ENCODE measurements around the gene GIT2. TPM values are rescaled to one million over a fixed set of nuclear protein-coding genes. Genes with fewer than 3 reads are reported as not detected.

The GIT2 gene
- total and polyA plus RNA-seq, 8 donors, result 6.4 to 98.6 (median 39.2) TPM

GRCh38 chr12:109880938-109881337 is 115.2 kb downstream of the GIT2 start:
- WGBS, 5 donors, result 5 to 11% (median 8%) methylated on average over 9 of the region's 9 CpGs
- H3K4me3 ChIP-seq, result peak overlapping the region; percentile 66 to 80 (median 77)
- H3K36me3 ChIP-seq, result no peaks in the 10 kb centered on the region
- peaks cover 24 to 40% (median 35%) of the 10 kb centered on the region in 4 donors for H3K4me1 ChIP-seq
- DNase-seq, result no peak
- TF ChIP-seq POLR2A (IDR thresholded peaks at IDR 0.05) (no peak), EP300 (IDR thresholded peaks at IDR 0.05) (no peak), POLR2AphosphoS5 (IDR thresholded peaks at IDR 0.05) (no peak)
- no peaks in the 10 kb centered on the region for H3K9me3 ChIP-seq
- peak overlapping the region; percentile 12 to 89 (median 67) for H3K27ac ChIP-seq
- intact Hi-C loops (cut with DNase I; ENCODE audit: low total_unique reads), result loop anchor here (10.0 kb wide), 1 partner anchor 76 kb away; no protein-coding TSS in a partner anchor
- H3K27me3 ChIP-seq, result no peaks in the 10 kb centered on the region

GRCh38 chr12:109880043-109880931 is 115.9 kb downstream of the GIT2 start, which contains the start of gene GLTP:
Gene GLTP (minus strand): TSS chr12:109880541. CDS start chr12:109880374, 167 bp downstream.
- intact Hi-C loops (cut with DNase I; ENCODE audit: low total_unique reads), result loop anchor here (10.0 kb wide), 1 partner anchor 75 kb away; no protein-coding TSS in a partner anchor
- peaks cover 30 to 47% (median 42%) of the 10 kb centered on the region in 4 donors for H3K4me1 ChIP-seq
- H3K4me3 ChIP-seq, result peak within 1 kb of the TSS; percentile 66 to 80 (median 77)
- no peaks in the 10 kb centered on the region for H3K36me3 ChIP-seq
- H3K27ac ChIP-seq, result peak within 1 kb of the TSS; percentile 69 to 89 (median 84)
- WGBS, 5 donors, result 0 to 1% (median 1%) methylated on average over 30 to 91 of the region's 92 CpGs
- no peaks in the 10 kb centered on the region for H3K27me3 ChIP-seq
- no peaks in the 10 kb centered on the region for H3K9me3 ChIP-seq
- no peak for TF ChIP-seq POLR2A (IDR thresholded peaks at IDR 0.05)
- TF ChIP-seq POLR2AphosphoS5 (IDR thresholded peaks at IDR 0.05), result peak in 1 of 3 donors; percentile 15
- TF ChIP-seq, protein P1, sequence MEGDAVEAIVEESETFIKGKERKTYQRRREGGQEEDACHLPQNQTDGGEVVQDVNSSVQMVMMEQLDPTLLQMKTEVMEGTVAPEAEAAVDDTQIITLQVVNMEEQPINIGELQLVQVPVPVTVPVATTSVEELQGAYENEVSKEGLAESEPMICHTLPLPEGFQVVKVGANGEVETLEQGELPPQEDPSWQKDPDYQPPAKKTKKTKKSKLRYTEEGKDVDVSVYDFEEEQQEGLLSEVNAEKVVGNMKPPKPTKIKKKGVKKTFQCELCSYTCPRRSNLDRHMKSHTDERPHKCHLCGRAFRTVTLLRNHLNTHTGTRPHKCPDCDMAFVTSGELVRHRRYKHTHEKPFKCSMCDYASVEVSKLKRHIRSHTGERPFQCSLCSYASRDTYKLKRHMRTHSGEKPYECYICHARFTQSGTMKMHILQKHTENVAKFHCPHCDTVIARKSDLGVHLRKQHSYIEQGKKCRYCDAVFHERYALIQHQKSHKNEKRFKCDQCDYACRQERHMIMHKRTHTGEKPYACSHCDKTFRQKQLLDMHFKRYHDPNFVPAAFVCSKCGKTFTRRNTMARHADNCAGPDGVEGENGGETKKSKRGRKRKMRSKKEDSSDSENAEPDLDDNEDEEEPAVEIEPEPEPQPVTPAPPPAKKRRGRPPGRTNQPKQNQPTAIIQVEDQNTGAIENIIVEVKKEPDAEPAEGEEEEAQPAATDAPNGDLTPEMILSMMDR (IDR thresholded peaks at IDR 0.05), result peak in 3 of 7 experiments; percentile 33 to 89 (median 48)
- peak; percentile 91 to 96 for DNase-seq

Other genes starting within 250 kb of the GIT2 start
- 1 to 10 TPM in 2 of 5 donors, not detected in 3; 1.0 to 1.8 TPM for gene TRPV4, start 163.0 kb downstream of the GIT2 start, total RNA-seq
- gene TRPV4, start 163.0 kb downstream of the GIT2 start, polyA plus RNA-seq, result 1 to 10 TPM in 1 of 3 donors, under 1 TPM in 1, not detected in 1; 0.75 to 3.8 TPM
- 10 to 100 TPM; 26.4 to 93.6 (median 60.7) TPM for gene GLTP, start 115.8 kb downstream of the GIT2 start, total RNA-seq
- gene GLTP, start 115.8 kb downstream of the GIT2 start, polyA plus RNA-seq, result 10 to 100 TPM; 28.0 to 80.7 (median 39.6) TPM
- gene TCHP, start 96.1 kb downstream of the GIT2 start, total RNA-seq, result 10 to 100 TPM; 13.8 to 45.5 (median 28.3) TPM
- gene TCHP, start 96.1 kb downstream of the GIT2 start, polyA plus RNA-seq, result 10 to 100 TPM in 1 of 3 donors, 1 to 10 TPM in 2; 7.9 to 11.9 (median 8.8) TPM
- 100 to 1,000 TPM in 1 of 5 donors, 10 to 100 TPM in 4; 17.7 to 150 (median 56.6) TPM for gene ANKRD13A, start 3.1 kb upstream of the GIT2 start, total RNA-seq
- 10 to 100 TPM; 13.0 to 15.6 (median 13.6) TPM for gene ANKRD13A, start 3.1 kb upstream of the GIT2 start, polyA plus RNA-seq
- 10 to 100 TPM in 4 of 5 donors, 1 to 10 TPM in 1; 7.0 to 44.2 (median 13.8) TPM for gene C12orf76, start 52.2 kb upstream of the GIT2 start, total RNA-seq
- gene C12orf76, start 52.2 kb upstream of the GIT2 start, polyA plus RNA-seq, result 10 to 100 TPM in 1 of 3 donors, 1 to 10 TPM in 2; 7.8 to 11.5 (median 9.8) TPM
- gene IFT81, start 128.0 kb upstream of the GIT2 start, total RNA-seq, result 10 to 100 TPM in 3 of 5 donors, 1 to 10 TPM in 2; 2.0 to 50.2 (median 10.7) TPM
- gene IFT81, start 128.0 kb upstream of the GIT2 start, polyA plus RNA-seq, result 1 to 10 TPM; 3.5 to 5.7 (median 4.9) TPM